C1 segment of cervical spinal cord (tissue), 14 donors: Measurements from ENCODE around the gene SFXN2.
"Not testable (repeated sequence)": the region's sequence is repeated elsewhere in the genome, so short reads cannot be mapped to it uniquely, and the experiment has no call there.

Experiments
- DNase-seq, 14 donors: peaks; one replicate each; lab custom pipeline; 2025; lab: John Stamatoyannopoulos, UW

SFXN2 gene

GRCh38 chr10:102679596-102679995 lies 34.8 kb upstream of the SFXN2 start:
- DNase-seq: no peak

GRCh38 chr10:102681696-102682095 lies 32.7 kb upstream of the SFXN2 start:
- DNase-seq: no peak

GRCh38 chr10:102682416-102682815 lies 32.0 kb upstream of the SFXN2 start:
- no peak for DNase-seq

DNA sequence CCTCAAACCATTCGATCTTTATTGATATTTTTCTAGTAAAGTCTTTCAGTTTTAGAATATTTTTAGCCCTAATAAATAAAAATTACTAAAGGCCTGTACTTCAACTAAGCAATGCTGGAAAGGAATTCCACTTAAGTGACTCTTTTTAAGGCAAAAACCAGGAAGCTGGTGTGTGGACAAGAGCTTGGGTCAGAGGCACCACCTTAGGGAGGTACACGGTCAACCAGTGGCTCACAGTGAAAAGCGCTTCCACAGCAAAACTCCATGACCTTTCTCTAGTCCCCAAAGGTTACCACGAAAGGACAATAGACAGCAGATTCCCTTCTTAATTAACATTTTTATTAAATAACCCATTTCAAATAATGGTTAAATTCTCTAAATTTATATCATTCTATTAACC lies 31.5 kb upstream of the SFXN2 start:
- DNase-seq: no peak

DNA sequence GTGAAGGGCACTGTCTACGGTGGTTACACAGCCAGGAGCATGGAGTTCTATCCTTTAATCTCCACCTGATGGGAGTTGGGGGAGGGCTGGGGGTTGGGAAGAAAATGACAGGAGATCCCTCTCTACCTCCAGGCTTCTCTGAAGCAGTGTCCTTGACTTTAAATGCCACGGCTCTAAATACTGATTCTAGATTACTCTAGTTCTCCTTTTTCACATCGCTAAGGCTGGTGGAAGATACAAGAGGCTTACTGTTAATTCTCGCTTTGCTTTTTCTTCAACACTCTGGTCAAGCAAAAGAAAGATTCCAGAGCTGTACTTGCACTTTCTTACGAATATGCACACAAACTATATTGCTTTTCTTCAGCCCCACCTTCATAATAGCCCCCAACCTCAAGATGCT lies 30.7 kb upstream of the SFXN2 start:
- no peak for DNase-seq

DNA sequence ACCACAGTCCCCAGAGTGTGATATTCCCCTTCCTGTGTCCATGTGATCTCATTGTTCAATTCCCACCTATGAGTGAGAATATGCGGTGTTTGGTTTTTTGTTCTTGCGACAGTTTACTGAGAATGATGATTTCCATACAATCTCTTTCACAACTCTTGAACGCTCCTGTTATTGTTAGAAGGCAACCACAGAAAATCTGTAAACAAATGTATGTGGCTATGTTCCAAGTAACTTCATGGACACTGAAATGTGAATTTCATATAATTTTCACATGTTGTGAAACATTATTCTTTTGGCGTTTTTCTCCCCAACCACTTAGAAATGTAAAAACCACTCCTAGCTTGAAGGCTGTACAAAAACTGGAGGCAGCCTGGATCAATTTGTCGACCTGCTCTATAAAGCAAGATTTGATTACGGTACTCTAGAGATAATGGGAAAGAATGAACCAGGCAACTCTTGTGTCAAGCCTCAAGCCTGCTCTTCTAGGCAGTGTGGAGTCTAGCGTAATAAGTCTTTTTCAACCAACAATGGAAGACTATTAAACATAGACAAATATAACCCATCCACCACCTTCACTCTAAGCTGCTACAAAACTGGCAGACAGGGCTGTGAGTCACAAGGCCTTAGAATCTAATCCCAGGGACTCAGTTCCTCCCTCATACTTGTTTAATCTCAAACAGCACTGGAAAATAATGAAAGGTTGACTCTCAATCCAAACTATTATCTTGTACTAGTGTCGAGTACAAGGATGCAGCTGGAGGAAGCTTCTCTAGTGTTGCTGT lies 23.0 kb upstream of the SFXN2 start:
- no peak for DNase-seq

DNA sequence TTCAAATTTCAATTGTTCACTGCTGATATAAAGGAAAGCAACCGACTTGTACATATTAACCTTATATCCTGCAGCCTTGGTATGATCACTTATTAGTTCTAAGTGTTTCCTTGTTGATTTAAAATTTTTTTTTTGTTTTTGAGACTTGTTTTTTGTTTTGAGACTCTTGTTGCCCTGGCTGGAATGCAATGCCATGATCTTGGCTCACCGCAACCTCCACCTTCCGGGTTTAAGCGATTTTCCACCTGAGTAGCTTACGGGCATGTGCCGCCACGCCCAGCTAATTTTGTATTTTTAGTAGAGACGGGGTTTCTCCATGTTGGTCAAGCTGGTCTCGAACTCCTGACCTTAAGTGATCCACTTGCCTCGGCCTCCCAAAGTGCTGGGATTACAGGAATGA lies 19.0 kb upstream of the SFXN2 start:
- DNase-seq: not testable (repeated sequence)

- DNase-seq: no peak
Observed at GRCh38 chr10:102696736-102697135, 17.7 kb upstream of the SFXN2 start.

- DNase-seq: no peak
Observed at GRCh38 chr10:102698894-102699293, 15.5 kb upstream of the SFXN2 start.

DNA sequence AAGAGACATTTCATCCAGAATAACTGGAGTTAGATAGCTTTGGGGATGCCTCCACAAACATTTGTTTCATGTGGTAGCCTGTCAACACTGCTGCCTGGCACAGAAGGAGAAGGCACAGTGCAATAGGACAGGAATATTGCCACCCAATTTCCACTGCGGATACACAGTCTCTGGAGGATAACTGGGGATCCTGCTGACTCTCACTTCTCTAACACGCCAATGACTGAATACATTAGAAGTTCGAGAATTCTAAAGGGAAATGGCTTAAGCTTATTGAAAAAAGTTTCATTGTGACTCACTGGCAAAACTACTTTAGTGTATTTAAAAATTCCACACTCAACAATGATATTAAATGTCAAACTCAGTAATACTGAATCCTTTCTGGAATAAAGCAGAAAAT lies 13.2 kb upstream of the SFXN2 start:
- DNase-seq: no peak

DNA sequence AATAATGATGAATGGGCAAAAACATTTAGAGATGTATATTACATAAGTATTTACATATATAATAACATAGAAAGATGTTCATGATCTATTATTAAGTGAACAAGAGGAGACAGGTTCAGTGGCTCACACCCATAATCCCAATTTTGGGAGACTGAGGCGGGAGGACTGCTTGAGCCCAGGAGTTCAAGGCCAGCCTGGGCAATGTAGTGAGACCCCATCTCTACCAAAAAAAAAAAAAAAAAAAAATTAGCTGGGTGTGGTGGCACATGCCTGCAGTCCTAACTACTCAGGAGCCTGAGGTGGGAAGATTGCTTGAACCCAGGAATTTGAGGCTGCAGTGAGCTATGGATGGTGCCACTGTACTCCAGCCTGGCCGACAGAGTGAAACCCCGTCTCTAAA lies 12.6 kb upstream of the SFXN2 start:
- DNase-seq: no peak

- DNase-seq: no peak
Observed at GRCh38 chr10:102702742-102703141, 11.7 kb upstream of the SFXN2 start.

DNA sequence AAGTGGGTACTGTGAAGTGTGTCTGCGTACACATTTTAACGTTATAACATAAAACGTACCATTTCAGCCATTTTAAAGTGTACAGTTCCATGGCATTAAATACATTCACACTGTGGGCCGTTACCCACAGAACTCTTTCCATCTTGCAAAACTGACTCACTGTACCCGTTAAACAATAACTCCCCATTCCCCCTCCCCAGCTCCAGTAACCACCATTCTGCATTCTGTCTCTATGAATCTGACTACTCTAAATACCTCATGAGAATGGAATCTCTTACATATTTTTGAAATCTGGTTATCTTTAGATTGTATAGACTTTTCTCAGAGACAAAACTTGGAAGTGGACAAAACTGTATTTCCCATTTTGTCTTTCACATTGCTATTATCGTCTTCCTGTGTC lies 9.5 kb upstream of the SFXN2 start:
- no peak for DNase-seq

- DNase-seq: no peak
Observed at GRCh38 chr10:102705531-102705930, 8.9 kb upstream of the SFXN2 start.

DNA sequence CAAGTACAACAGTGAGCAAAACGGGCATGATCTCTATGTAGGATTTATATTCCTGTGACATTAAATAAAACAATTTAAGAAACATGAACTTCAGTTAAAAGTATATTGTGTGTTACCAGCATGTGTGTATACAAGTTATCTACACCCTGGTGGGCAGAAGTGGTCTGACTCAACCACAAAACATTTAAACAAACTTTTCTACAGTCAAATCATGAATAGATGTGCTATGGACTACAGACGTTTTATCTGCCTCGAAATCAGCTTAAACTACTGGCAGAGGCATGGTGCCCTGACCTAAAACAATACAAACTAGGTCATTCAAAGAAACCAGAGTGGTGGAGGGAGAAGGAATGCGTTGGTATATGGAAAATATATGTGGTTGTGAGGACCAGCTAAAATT lies 3.8 kb upstream of the SFXN2 start:
- DNase-seq: no peak

- no peak for DNase-seq
Observed at GRCh38 chr10:102712089-102712488, 2.3 kb upstream of the SFXN2 start.

- no peak for DNase-seq
Observed at GRCh38 chr10:102712843-102713538, 1.4 kb upstream of the SFXN2 start.

DNA sequence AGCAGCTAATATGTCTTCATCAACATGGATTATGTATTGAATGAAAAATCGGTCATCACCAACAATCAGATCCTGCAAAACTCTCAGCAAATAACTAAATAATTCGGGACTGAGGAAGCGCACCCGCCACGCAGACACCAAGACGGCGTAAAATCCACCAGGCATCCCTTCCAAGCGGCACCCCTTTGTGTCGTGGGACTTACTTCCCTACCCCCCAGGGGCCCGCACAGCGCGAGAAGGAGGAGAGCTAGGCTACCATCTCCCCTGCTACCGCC lies 960 bp upstream of the SFXN2 start:
- peak in 2 of 14 donors; percentile 53 to 79 for DNase-seq

DNA sequence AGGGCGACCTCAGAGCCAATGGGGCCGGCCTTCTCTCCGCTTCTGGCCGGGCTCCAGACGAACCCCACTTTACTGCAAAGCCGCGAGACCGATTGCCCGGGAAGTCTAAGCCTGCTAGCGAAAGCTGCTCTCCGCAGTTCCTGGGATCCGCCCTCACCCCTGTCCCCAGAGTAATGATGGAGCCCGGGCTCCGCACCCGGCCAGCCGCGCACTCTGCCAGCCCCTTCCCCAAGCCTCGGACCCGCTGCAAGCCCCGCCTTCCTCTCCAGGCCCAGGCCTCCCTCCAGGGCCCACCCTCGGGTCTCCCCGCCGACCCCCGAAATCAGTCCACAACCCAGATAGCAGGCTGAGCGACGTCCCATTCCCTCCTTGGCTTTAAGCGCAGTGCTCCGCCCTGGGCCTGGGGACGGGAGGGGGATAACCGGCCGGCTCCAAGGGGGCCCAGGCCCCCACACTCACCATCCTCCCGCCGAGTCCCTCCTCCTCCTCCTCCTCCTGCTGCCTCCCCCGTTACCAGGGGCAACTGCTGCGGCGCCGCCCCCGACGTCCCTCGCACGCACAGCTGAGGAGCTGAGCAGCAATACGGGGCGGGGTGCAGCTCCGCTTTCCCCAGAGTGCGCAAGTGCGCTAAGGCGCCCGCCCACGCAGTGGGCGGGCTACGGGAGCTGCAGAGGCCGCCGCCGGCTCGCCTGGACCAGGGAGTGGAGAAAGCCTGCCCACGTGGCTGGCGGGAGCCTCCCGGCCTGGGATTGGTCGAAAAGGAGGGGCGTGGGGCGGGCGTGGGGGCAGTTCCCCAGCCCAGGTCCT lies 419 bp upstream of the SFXN2 start, which contains the start of gene ARL3:
Gene ARL3, minus strand, starts transcription at position 584 of the 807 bp plus-strand sequence. Its CDS starts 122 bp downstream, at position 462.
- peak; percentile 82 to 99 (median 96) for DNase-seq

- DNase-seq: no peak
Observed at GRCh38 chr10:102715880-102716279, 1.4 kb downstream of the SFXN2 start.

DNA sequence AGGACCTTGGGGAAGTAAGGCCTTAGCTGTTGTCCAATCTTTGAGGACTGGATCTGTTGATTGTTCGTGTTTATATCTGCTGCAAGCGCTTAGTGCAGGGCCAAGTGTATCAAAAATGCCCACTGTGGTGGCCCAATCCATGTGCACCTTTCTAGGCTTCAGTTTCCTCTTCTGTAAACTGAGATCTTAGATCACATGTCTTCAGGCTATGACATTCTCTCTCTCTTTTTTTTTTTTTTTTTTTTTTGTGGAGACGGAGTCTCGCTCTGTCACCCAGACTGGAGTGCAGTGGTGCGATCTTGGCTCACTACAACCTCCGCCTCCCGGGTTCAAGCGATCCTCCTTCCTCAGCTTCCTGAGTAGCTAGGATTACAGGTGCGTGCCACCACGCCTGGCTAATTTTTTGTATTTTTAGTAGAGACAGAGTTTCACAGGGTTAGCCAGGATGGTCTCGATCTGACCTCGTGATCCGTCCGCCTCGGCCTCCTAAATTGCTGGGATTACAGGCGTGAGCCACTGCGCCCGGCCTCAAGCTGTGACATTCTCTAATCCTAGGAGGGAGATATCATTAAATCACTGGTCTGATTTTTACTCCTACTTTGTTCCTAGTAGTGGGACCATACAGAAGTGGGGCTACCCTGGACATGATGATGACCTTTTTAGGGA lies 2.6 kb downstream of the SFXN2 start:
- not testable (repeated sequence) for DNase-seq

DNA sequence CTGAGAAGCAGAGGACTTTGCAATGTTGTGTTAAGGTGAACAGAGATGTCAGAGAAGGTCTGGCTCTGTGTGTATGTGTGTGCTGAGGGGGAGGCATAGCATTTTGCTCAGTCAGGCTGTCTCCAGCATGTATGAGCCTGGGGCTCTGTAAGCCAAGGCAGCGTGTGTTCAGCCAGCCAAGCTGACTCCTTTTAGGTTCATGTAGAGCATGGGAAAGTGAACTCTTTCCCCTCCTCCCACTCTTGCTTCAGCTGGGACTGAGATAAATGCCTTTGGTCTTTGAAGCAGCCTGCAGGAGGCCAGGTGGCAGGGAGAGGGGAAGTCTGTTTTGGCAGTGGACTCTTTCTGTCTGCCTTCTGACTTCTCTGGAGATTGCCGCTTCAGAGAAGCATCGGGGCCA lies 3.8 kb downstream of the SFXN2 start:
- no peak for DNase-seq
